Measurements from ENCODE around the gene SV2A.

- TF ChIP-seq CTCF (IDR thresholded peaks at IDR 0.05) (peak; percentile 63 to 85 (median 84)), POLR2AphosphoS5 (IDR thresholded peaks at IDR 0.05) (no peak)
These were observed 44.5 kb upstream of the SV2A start for GRCh38 chr1:149962039-149962647.
